Kidney capillary endothelial cell (primary cell): ENCODE results near the gene S100PBP.

Source experiments
- DNase-seq: peaks from one replicate; pipeline ENCODE4 v3.0.0-alpha.2; 2018; ENCODE audit warnings: low spot score

The S100PBP gene

GRCh38 chr1:32828341-32828740, 10.9 kb downstream of the S100PBP start:
- no peak for DNase-seq

- DNase-seq = no peak
Measured at GRCh38 chr1:32830092-32830852, 12.8 kb downstream of the S100PBP start.

GRCh38 chr1:32831878-32832277, 14.4 kb downstream of the S100PBP start:
- no peak for DNase-seq

- DNase-seq = no peak
Measured at GRCh38 chr1:32848354-32849063, 31.1 kb downstream of the S100PBP start.

- no peak for DNase-seq
Measured at GRCh38 chr1:32855861-32856617, 38.6 kb downstream of the S100PBP start.

- DNase-seq = no peak
Measured at GRCh38 chr1:32858136-32858535, 40.7 kb downstream of the S100PBP start.

- DNase-seq = no peak
Measured at GRCh38 chr1:32858791-32859190, 41.3 kb downstream of the S100PBP start.

GRCh38 chr1:32859915-32860314, 42.5 kb downstream of the S100PBP start:
- no peak for DNase-seq

GRCh38 chr1:32860566-32860965, 43.1 kb downstream of the S100PBP start:
- DNase-seq = no peak

GRCh38 chr1:32861904-32862695, 44.6 kb downstream of the S100PBP start:
- DNase-seq = no peak

GRCh38 chr1:32863218-32863880, 45.9 kb downstream of the S100PBP start:
- DNase-seq = no peak

- DNase-seq = no peak
Measured at GRCh38 chr1:32863881-32864245, 46.4 kb downstream of the S100PBP start.

GRCh38 chr1:32864375-32865019, 47.0 kb downstream of the S100PBP start:
- no peak for DNase-seq

GRCh38 chr1:32865639-32866405, 48.4 kb downstream of the S100PBP start:
- no peak for DNase-seq

GRCh38 chr1:32867151-32867550, 49.7 kb downstream of the S100PBP start:
- DNase-seq = no peak

GRCh38 chr1:32867671-32868070, 50.2 kb downstream of the S100PBP start:
- DNase-seq = no peak

- DNase-seq = no peak
Measured at GRCh38 chr1:32868085-32868484, 50.6 kb downstream of the S100PBP start.

- no peak for DNase-seq
Measured at GRCh38 chr1:32868806-32869455, 51.5 kb downstream of the S100PBP start.

- no peak for DNase-seq
Measured at GRCh38 chr1:32869923-32870614, 52.6 kb downstream of the S100PBP start.
